ENCODE data around the gene FAIM2.

- TF ChIP-seq CTCF (IDR thresholded peaks at IDR 0.05; ENCODE audit: insufficient read depth, low read depth, low read length) (no peak), EZH2 (IDR thresholded peaks at IDR 0.05; ENCODE audit: insufficient read depth, low read length) (no peak)
Observed at GRCh38 chr12:49903351-49903699, 375 bp downstream of the FAIM2 start.
